PFSK-1 (cell line): ENCODE results near the gene PPP1R8.

Experiments used
- POLR2AphosphoS5 ChIP-seq: IDR thresholded peaks from 2 replicates; pipeline ENCODE4 v1.6.1; 2012; ENCODE audit warnings: low read depth, mild to moderate bottlenecking, control low read depth, low read length, moderate library complexity
- REST ChIP-seq, 2 experiments: IDR thresholded peaks; 2 replicates each; pipeline versions ENCODE4 v1.6.1 to v1.8.0; 2011 to 2012; ENCODE audit warnings: low read depth in 2 of 2, low read length in 2 of 2, control low read depth in 1 of 2, inconsistent platforms in 1 of 2, mild to moderate bottlenecking in 1 of 2, moderate library complexity in 1 of 2; ENCODE audit not compliant: insufficient read depth in 1 of 2
- TAF1 ChIP-seq: IDR thresholded peaks from 2 replicates; pipeline ENCODE4 v1.6.1; 2012; ENCODE audit warnings: low read length, control low read depth, borderline replicate concordance; ENCODE audit not compliant: insufficient read depth

- no peak for TF ChIP-seq POLR2AphosphoS5
- TF ChIP-seq REST (IDR thresholded peaks at IDR 0.05; ENCODE audit: insufficient read depth in 1 of 2, low read depth in 2 of 2, low read length in 2 of 2), result no peak
- TF ChIP-seq TAF1, result no peak
These were observed 48.3 kb downstream of the PPP1R8 start for GRCh38 chr1:27878787-27879335.
